Measurements from ENCODE around the gene DKC1.
A peak's percentile ranks its signal among the peaks of the same experiment; 100 is the strongest.

Gene DKC1

DNA sequence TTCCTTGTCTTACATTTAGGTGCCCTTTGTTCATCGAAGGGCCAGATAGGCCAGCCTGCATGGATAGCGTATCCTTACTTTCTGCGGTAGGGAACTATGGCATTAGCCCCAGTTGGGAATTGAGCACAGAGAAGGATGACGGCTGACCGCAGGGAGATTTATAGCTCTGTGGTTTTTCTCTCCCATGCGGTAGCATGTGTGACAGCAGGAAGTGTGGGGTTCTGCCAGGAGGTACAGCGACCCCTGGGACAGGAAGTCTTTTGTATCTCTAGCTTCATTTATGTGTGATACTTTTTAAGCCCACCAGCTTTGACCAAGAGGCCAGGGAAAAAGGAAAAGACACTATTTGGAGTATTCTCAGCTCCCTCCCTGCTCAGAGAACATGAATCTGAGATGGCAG is 44.8 kb upstream of the DKC1 start (continued):
- TF ChIP-seq, protein P1, sequence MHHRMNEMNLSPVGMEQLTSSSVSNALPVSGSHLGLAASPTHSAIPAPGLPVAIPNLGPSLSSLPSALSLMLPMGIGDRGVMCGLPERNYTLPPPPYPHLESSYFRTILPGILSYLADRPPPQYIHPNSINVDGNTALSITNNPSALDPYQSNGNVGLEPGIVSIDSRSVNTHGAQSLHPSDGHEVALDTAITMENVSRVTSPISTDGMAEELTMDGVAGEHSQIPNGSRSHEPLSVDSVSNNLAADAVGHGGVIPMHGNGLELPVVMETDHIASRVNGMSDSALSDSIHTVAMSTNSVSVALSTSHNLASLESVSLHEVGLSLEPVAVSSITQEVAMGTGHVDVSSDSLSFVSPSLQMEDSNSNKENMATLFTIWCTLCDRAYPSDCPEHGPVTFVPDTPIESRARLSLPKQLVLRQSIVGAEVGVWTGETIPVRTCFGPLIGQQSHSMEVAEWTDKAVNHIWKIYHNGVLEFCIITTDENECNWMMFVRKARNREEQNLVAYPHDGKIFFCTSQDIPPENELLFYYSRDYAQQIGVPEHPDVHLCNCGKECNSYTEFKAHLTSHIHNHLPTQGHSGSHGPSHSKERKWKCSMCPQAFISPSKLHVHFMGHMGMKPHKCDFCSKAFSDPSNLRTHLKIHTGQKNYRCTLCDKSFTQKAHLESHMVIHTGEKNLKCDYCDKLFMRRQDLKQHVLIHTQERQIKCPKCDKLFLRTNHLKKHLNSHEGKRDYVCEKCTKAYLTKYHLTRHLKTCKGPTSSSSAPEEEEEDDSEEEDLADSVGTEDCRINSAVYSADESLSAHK (tag by site-specific recombination; IDR thresholded peaks at IDR 0.05) = no peak
- no peak for TF ChIP-seq EGR2 (tag by site-specific recombination; IDR thresholded peaks at IDR 0.05; ENCODE audit: low read depth)
- peak; percentile 99 for TF ChIP-seq MEIS1 (CRISPR knock-in tag; IDR thresholded peaks at IDR 0.05; ENCODE audit: borderline replicate concordance)
- TF ChIP-seq ZNF600 (tag by site-specific recombination; IDR thresholded peaks at IDR 0.05) = peak; percentile 67
- peak; percentile 56 for TF ChIP-seq ZIC2 (tag by site-specific recombination; IDR thresholded peaks at IDR 0.05)
- TF ChIP-seq OSR2 (tag by site-specific recombination; IDR thresholded peaks at IDR 0.05) = peak; percentile 62
- no peak for TF ChIP-seq BCL11A (tag by site-specific recombination; IDR thresholded peaks at IDR 0.05; ENCODE audit: low read depth)
- TF ChIP-seq, protein P2, sequence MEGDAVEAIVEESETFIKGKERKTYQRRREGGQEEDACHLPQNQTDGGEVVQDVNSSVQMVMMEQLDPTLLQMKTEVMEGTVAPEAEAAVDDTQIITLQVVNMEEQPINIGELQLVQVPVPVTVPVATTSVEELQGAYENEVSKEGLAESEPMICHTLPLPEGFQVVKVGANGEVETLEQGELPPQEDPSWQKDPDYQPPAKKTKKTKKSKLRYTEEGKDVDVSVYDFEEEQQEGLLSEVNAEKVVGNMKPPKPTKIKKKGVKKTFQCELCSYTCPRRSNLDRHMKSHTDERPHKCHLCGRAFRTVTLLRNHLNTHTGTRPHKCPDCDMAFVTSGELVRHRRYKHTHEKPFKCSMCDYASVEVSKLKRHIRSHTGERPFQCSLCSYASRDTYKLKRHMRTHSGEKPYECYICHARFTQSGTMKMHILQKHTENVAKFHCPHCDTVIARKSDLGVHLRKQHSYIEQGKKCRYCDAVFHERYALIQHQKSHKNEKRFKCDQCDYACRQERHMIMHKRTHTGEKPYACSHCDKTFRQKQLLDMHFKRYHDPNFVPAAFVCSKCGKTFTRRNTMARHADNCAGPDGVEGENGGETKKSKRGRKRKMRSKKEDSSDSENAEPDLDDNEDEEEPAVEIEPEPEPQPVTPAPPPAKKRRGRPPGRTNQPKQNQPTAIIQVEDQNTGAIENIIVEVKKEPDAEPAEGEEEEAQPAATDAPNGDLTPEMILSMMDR (tag by site-specific recombination; IDR thresholded peaks at IDR 0.05) = 0 out of 2 replicates have a peak, but pooled peaks have one; percentile 19
- TF ChIP-seq ZFP41 (tag by site-specific recombination; IDR thresholded peaks at IDR 0.05; ENCODE audit: borderline replicate concordance) = no peak
- TF ChIP-seq SP7 (tag by site-specific recombination; IDR thresholded peaks at IDR 0.05) = peak; percentile 58
- TF ChIP-seq, protein P3, sequence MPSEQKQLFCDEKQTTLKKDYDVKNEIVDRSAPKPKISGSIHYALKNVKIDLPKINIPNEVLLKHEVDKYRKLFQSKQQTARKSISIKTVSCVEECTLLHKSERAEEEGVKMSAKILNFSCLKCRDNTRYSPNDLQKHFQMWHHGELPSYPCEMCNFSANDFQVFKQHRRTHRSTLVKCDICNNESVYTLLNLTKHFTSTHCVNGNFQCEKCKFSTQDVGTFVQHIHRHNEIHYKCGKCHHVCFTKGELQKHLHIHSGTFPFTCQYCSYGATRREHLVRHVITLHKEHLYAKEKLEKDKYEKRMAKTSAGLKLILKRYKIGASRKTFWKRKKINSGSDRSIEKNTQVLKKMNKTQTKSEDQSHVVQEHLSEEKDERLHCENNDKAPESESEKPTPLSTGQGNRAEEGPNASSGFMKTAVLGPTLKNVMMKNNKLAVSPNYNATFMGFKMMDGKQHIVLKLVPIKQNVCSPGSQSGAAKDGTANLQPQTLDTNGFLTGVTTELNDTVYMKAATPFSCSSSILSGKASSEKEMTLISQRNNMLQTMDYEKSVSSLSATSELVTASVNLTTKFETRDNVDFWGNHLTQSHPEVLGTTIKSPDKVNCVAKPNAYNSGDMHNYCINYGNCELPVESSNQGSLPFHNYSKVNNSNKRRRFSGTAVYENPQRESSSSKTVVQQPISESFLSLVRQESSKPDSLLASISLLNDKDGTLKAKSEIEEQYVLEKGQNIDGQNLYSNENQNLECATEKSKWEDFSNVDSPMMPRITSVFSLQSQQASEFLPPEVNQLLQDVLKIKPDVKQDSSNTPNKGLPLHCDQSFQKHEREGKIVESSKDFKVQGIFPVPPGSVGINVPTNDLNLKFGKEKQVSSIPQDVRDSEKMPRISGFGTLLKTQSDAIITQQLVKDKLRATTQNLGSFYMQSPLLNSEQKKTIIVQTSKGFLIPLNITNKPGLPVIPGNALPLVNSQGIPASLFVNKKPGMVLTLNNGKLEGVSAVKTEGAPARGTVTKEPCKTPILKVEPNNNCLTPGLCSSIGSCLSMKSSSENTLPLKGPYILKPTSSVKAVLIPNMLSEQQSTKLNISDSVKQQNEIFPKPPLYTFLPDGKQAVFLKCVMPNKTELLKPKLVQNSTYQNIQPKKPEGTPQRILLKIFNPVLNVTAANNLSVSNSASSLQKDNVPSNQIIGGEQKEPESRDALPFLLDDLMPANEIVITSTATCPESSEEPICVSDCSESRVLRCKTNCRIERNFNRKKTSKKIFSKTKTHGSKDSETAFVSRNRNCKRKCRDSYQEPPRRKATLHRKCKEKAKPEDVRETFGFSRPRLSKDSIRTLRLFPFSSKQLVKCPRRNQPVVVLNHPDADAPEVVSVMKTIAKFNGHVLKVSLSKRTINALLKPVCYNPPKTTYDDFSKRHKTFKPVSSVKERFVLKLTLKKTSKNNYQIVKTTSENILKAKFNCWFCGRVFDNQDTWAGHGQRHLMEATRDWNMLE (tag by site-specific recombination; conservative IDR thresholded peaks at IDR 0.05; ENCODE audit: low read depth) = peak; percentile 68

DNA sequence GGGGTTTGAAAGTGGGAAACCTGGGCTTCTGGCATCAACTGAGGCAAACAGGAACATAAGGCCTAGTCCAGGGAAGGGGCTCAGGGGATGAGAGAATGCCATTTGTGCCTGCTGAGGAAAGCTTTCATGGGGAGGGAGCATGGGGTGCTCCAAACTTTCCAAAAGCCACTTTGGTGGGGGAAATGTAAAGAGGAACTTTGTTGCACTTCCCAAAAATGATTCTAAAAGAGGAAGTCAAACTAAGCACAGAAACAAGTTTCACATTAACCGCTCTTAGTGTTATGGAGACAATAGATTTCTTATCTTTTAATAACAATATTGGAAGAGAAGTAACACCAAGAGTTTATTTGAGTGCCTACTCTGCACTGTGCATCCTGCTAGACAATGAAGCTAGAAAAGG is 44.0 kb upstream of the DKC1 start:
- H3K36me3 ChIP-seq (ENCODE audit: control insufficient read depth in 2 of 2, insufficient read depth in 1 of 2, low read length in 2 of 2) = no peaks in the 10 kb centered on the region
- H3K4me3 ChIP-seq (ENCODE audit: low read depth, low read length) = no peak overlapping the region
- H3K9me3 ChIP-seq (ENCODE audit: control insufficient read depth, insufficient read depth, low read depth, low read length) = no peaks in the 10 kb centered on the region
- POLR2A ChIA-PET = interaction anchor here (1.8 kb wide), 1 partner anchor 30 kb away, joined by 4 read pairs; no protein-coding TSS in a partner anchor
- no peak overlapping the region for H3K27ac ChIP-seq (ENCODE audit: extremely low read depth, low read depth, low read length)
- CTCF ChIA-PET = interaction anchor here (0.8 to 3.4 kb wide), 6 partner anchors 10 to 30 kb away, joined by 3 to 50 read pairs (median 8); no protein-coding TSS in a partner anchor
- TF ChIP-seq ZNF791 (tag by site-specific recombination; IDR thresholded peaks at IDR 0.05) (no peak), ZBTB48 (tag by site-specific recombination; IDR thresholded peaks at IDR 0.05) (no peak), ZNF48 (tag by site-specific recombination; IDR thresholded peaks at IDR 0.05) (no peak), ZNF792 (tag by site-specific recombination; IDR thresholded peaks at IDR 0.05) (no peak), ZNF133 (tag by site-specific recombination; IDR thresholded peaks at IDR 0.05) (no peak)
- TF ChIP-seq, protein P4, sequence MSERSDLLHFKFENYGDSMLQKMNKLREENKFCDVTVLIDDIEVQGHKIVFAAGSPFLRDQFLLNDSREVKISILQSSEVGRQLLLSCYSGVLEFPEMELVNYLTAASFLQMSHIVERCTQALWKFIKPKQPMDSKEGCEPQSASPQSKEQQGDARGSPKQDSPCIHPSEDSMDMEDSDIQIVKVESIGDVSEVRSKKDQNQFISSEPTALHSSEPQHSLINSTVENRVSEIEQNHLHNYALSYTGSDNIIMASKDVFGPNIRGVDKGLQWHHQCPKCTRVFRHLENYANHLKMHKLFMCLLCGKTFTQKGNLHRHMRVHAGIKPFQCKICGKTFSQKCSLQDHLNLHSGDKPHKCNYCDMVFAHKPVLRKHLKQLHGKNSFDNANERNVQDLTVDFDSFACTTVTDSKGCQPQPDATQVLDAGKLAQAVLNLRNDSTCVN (tag by site-specific recombination; optimal IDR thresholded peaks at IDR 0.05) = no peak
- peaks cover 5% of the 10 kb centered on the region; the same call in 1 of the 2 replicates for H3K4me1 ChIP-seq (ENCODE audit: control insufficient read depth, insufficient read depth, low read length)
